ENCODE measurements around the gene E2F3.

- no peak for TF ChIP-seq CTCF (conservative IDR thresholded peaks at IDR 0.05)
- TF ChIP-seq ZFX (IDR thresholded peaks at IDR 0.05), result no peak
These were observed 338 bp downstream of the E2F3 start for GRCh38 chr6:20402092-20402341.
